HG02678 (cell line): Measurements from ENCODE around the gene ABCA13.
A peak's percentile ranks its signal among the peaks of the same experiment; 100 is the strongest.

Experiments used
- ATAC-seq: cut with Tn5 transposase; IDR thresholded peaks from one replicate; pipeline ENCODE4 v1.9.1; 2021; ENCODE audit warnings: mild to moderate bottlenecking, moderate library complexity; ENCODE audit not compliant: unreplicated experiment

The ABCA13 gene

GRCh38 chr7:48292949-48293348 lies 121.7 kb downstream of the ABCA13 start:
- ATAC-seq: no peak

GRCh38 chr7:48295296-48295971 lies 124.2 kb downstream of the ABCA13 start:
- no peak for ATAC-seq

- ATAC-seq: no peak
Measured at GRCh38 chr7:48296966-48297365, 125.7 kb downstream of the ABCA13 start.

- peak; percentile 53 for ATAC-seq
Measured at GRCh38 chr7:48298779-48299178, 127.5 kb downstream of the ABCA13 start.

GRCh38 chr7:48299580-48300169 lies 128.4 kb downstream of the ABCA13 start:
- ATAC-seq: peak; percentile 88

- ATAC-seq: no peak
Measured at GRCh38 chr7:48300301-48300700, 129.0 kb downstream of the ABCA13 start.

GRCh38 chr7:48301201-48301600 lies 129.9 kb downstream of the ABCA13 start:
- no peak for ATAC-seq

GRCh38 chr7:48304641-48305040 lies 133.4 kb downstream of the ABCA13 start:
- no peak for ATAC-seq

- ATAC-seq: no peak
Measured at GRCh38 chr7:48305661-48306060, 134.4 kb downstream of the ABCA13 start.

- no peak for ATAC-seq
Measured at GRCh38 chr7:48307041-48307714, 135.9 kb downstream of the ABCA13 start.

GRCh38 chr7:48309720-48310119 lies 138.5 kb downstream of the ABCA13 start:
- ATAC-seq: no peak

- ATAC-seq: no peak
Measured at GRCh38 chr7:48311464-48312100, 140.3 kb downstream of the ABCA13 start.

GRCh38 chr7:48312151-48312550 lies 140.9 kb downstream of the ABCA13 start:
- no peak for ATAC-seq

GRCh38 chr7:48316768-48317167 lies 145.5 kb downstream of the ABCA13 start:
- ATAC-seq: no peak

GRCh38 chr7:48317360-48317759 lies 146.1 kb downstream of the ABCA13 start:
- no peak for ATAC-seq

GRCh38 chr7:48321319-48322010 lies 150.2 kb downstream of the ABCA13 start:
- no peak for ATAC-seq

- no peak for ATAC-seq
Measured at GRCh38 chr7:48337012-48337621, 165.9 kb downstream of the ABCA13 start.

- no peak for ATAC-seq
Measured at GRCh38 chr7:48337781-48338180, 166.5 kb downstream of the ABCA13 start.

GRCh38 chr7:48347230-48347825 lies 176.1 kb downstream of the ABCA13 start:
- no peak for ATAC-seq

GRCh38 chr7:48350515-48350914 lies 179.3 kb downstream of the ABCA13 start:
- no peak for ATAC-seq
